Adrenal gland (tissue), 12 donors: ENCODE results near the gene ITPKC. TPM values are rescaled to one million over a fixed set of nuclear protein-coding genes. Genes with fewer than 3 reads are reported as not detected.
A peak's percentile ranks its signal among the peaks of the same experiment; 100 is the strongest.

Experiments
- DNase-seq, 7 donors: peaks; one replicate each; pipeline ENCODE4 v3.0.0-alpha.2; 2019 to 2020
- H3K27ac ChIP-seq, 5 donors: fragments of 200-600 bp; sonication (generic) in 4 of 5; 1 replicate in 3 of 5; 2 replicates in 2 of 5; pipeline versions ENCODE4 v1.5.1 to v1.8.0; 2016 to 2020; ENCODE audit warnings: mild to moderate bottlenecking in 1 of 5
- H3K27me3 ChIP-seq: fragments of 200-600 bp; 2 replicates; pipeline ENCODE4 v1.8.0; 2021
- H3K36me3 ChIP-seq, 2 donors: fragments of 200-600 bp; replicated peaks in 1 of 2; 1 replicate in 1 of 2; 2 replicates in 1 of 2; pipeline versions ENCODE4 v1.5.1 to v1.8.0; 2018 to 2022
- H3K4me1 ChIP-seq, 2 donors: fragments of 200-600 bp; replicated peaks in 1 of 2; 1 replicate in 1 of 2; 2 replicates in 1 of 2; pipeline versions ENCODE4 v1.5.1 to v1.8.0; 2018 to 2021
- H3K4me3 ChIP-seq, 4 donors: fragments of 200-600 bp; sonication (generic) in 3 of 4; one replicate each; pipeline ENCODE4 v1.5.1; 2016 to 2018
- H3K9me3 ChIP-seq, 3 donors: fragments of 200-600 bp; sonication (generic) in 1 of 3; replicated peaks in 1 of 3; 1 replicate in 2 of 3; 2 replicates in 1 of 3; pipeline versions ENCODE4 v1.5.1 to v1.8.0; 2016 to 2021
- POLR2A ChIP-seq, 2 donors: fragments of 450-650 bp; IDR thresholded peaks; one replicate each; pipeline ENCODE4 v1.6.1; 2017; ENCODE audit warnings: antibody characterized with exemption in 2 of 2, mild to moderate bottlenecking in 2 of 2, moderate library complexity in 1 of 2
- WGBS, 4 donors: extraction: QIAGEN DNeasy Blood & Tissue Kit in 2 of 4; methylation state at CpG; one replicate each; pipeline versions ENCODE4 v1.1.5 to v1.1.7; 2013 to 2017; 5-methylcytosine and 5-hydroxymethylcytosine counted together
- intact Hi-C, 2 donors: fragments of 100-400 bp; cut with DNase I; formaldehyde crosslinking; loops; one replicate each; pipeline versions ENCODE4 v1.14.1 to v1.15.0; 2022 to 2023
- polyA plus RNA-seq, 3 donors: library from polyadenylated mRNA; stranded (reverse); fragments of 200-250 nt in 2 of 3; fragments of 350-450 nt in 1 of 3; fragmentation: Illumina TruSeq in 1 of 3; extraction: RNeasy Lipid Tissue Mini Kit (QIAGEN cat#74804) in 1 of 3; gene quantifications; one replicate each; pipeline ENCODE4 v1.2.3, GENCODE V29; 2013 to 2014
- total RNA-seq, 9 donors: library from RNA; depleted of rRNA in 4 of 9; stranded (reverse); fragments of >200 nt in 4 of 9; fragments of 120-200 nt in 1 of 9; fragmentation: NEBNext Ultra II Directional in 1 of 9; extraction: Animal tissue kit (Norgen Biotek cat#: 25700) in 1 of 9; gene quantifications; one replicate each; pipeline versions ENCODE4 v1.1.0 to v1.2.4, GENCODE V29; 2013 to 2023
- TF ChIP-seq, protein P1 (sequence below), 6 experiments: fragments of 450-650 bp in 4 of 6; fragments of 200-600 bp in 2 of 6; sonication (generic) in 1 of 6; IDR thresholded peaks; 1 replicate in 5 of 6; 2 replicates in 1 of 6; pipeline versions ENCODE4 v1.5.1 to v1.8.0; 2016 to 2021; ENCODE audit warnings: antibody characterized with exemption in 6 of 6, mild to moderate bottlenecking in 2 of 6, moderate library complexity in 1 of 6
- donor health status: healthy with polysubstance abuse.
- donor health status: Bipolar disorder and iron deficiency.
- donor health status: DM: yes; HTN: yes; CAD: no.
- donor health status: DM: no; HTN: no; CAD: no.
- donor health status: DM: no; HTN: no; CAD: no.
- donor health status: DM: yes; HTN: yes; CAD: no.

Gene ITPKC
- total and polyA plus RNA-seq, 12 donors = 7.8 to 36.1 (median 22.5) TPM

DNA sequence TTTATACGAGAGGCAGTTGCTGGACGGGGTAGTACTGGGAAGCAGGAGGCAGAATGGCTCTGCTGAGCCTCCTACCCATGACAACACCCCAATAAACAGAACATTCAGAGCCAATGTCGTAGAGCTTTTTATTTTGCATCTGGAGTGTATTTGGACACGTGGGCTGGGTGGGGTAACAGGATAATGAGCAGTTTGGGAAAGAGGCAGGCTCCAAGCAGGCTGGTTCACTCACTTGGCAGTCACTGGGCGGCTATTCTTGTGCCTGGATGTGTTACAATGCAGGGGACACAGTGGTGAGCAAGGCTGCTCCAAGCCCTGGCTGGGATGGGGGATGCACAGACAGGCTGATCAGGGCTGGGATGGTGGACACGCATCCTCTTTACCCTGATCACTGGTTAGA is 23.8 kb downstream of the ITPKC start:
- WGBS, 4 donors = 70 to 90% (median 87%) methylated on average over 5 to 6 of the region's 6 CpGs
- intact Hi-C loops = no loop called here
- Histone ChIP-seq H3K4me1 (peaks cover 0 to 10% of the 10 kb centered on the region in 2 donors), H3K36me3 (peaks cover 0 to 49% of the 10 kb centered on the region in 2 donors), H3K27me3 (no peaks in the 10 kb centered on the region), H3K27ac (peak overlapping the region in 1 of 5 donors; percentile 3), H3K9me3 (no peaks in the 10 kb centered on the region), H3K4me3 (no peak overlapping the region)
- DNase-seq = no peak
- no peak for TF ChIP-seq POLR2A (IDR thresholded peaks at IDR 0.05)
- TF ChIP-seq, protein P1, sequence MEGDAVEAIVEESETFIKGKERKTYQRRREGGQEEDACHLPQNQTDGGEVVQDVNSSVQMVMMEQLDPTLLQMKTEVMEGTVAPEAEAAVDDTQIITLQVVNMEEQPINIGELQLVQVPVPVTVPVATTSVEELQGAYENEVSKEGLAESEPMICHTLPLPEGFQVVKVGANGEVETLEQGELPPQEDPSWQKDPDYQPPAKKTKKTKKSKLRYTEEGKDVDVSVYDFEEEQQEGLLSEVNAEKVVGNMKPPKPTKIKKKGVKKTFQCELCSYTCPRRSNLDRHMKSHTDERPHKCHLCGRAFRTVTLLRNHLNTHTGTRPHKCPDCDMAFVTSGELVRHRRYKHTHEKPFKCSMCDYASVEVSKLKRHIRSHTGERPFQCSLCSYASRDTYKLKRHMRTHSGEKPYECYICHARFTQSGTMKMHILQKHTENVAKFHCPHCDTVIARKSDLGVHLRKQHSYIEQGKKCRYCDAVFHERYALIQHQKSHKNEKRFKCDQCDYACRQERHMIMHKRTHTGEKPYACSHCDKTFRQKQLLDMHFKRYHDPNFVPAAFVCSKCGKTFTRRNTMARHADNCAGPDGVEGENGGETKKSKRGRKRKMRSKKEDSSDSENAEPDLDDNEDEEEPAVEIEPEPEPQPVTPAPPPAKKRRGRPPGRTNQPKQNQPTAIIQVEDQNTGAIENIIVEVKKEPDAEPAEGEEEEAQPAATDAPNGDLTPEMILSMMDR (IDR thresholded peaks at IDR 0.05) = no peak

DNA sequence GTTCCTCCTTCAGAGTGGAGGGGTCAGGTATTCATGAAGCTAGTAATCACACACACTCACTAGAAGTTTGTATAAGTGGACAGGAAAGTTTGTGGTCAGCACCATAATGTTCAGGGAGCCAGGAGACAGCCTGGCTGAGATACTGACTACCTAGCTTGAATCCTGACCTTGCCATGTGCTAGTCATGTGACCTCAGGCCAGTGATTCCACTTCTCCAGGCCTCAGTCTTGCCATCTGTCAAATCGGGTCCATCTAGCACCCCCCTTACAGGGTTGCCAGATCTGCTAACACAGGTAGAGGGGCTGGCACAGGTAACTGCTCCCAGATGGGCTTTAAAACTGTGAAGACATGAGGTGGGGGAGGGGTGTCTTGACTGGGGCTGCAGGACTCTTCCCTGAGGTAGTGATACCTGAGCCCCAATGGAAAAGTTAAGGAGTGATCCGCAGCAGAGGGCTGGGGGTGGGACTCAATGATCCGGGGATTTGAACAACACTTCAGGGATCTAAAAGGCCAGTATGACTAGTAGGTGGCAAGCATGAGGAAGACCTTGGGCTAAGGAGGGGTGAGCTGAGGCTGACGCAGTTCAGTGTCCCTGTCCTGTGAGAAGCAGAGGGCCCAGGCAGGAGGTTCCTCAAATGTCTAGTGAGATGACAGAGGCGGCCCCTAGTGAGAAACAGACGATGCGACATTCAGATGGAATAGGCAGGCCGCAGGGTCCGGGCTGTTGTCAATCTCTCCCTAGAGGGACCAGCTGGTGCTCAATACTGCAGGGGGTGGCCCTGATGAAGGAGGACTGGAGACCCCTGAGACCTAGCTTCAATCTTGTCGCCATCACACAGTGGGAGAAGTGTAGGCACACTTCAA is 24.8 kb downstream of the ITPKC start:
- H3K4me3 ChIP-seq = no peak overlapping the region
- peaks cover 0 to 12% of the 10 kb centered on the region in 2 donors for H3K4me1 ChIP-seq
- 73 to 83% (median 77%) methylated on average over 9 to 10 of the region's 10 CpGs for WGBS, 4 donors
- peak in 2 of 7 donors; percentile 43 to 62 for DNase-seq
- intact Hi-C loops = no loop called here
- H3K27me3 ChIP-seq = no peaks in the 10 kb centered on the region
- H3K9me3 ChIP-seq = no peaks in the 10 kb centered on the region
- peak overlapping the region in 1 of 5 donors; percentile 55 for H3K27ac ChIP-seq
- peaks cover 0 to 40% of the 10 kb centered on the region in 2 donors for H3K36me3 ChIP-seq
- no peak for TF ChIP-seq POLR2A (IDR thresholded peaks at IDR 0.05)
- TF ChIP-seq, protein P1 (IDR thresholded peaks at IDR 0.05) = no peak

DNA sequence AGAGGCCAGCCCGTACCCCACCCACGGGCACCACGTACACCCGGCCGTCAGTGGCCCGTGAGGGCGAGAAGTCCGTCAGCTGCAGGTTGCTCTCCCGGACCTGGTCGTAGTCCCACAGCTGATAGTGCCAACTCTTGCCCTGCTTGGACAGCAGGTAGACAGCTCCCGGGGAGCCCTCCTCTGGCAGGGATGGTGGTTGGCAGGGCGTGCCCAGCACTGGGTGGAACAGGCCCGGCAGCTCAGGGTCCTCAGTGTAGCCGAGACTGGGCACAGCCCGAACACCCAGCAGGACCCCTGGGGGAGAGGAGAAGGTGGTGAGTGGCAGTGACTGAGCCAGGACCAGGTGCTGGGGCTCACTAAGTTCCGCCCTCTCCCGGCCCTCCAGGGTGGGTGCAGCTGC is 25.6 kb downstream of the ITPKC start:
- H3K27me3 ChIP-seq = no peaks in the 10 kb centered on the region
- TF ChIP-seq, protein P1 (IDR thresholded peaks at IDR 0.05) = no peak
- no peak for TF ChIP-seq POLR2A (IDR thresholded peaks at IDR 0.05)
- H3K9me3 ChIP-seq = no peaks in the 10 kb centered on the region
- H3K27ac ChIP-seq = no peak overlapping the region
- H3K4me3 ChIP-seq = no peak overlapping the region
- intact Hi-C loops = no loop called here
- peaks cover 0 to 12% of the 10 kb centered on the region in 2 donors for H3K4me1 ChIP-seq
- 87 to 95% (median 89%) methylated on average over 7 to 17 of the region's 17 CpGs; no CpG with 5 or more reads in 1 of the 4 donors for WGBS, 4 donors
- peak in 1 of 7 donors; percentile 11 for DNase-seq
- peaks cover 0 to 33% of the 10 kb centered on the region in 2 donors for H3K36me3 ChIP-seq

DNA sequence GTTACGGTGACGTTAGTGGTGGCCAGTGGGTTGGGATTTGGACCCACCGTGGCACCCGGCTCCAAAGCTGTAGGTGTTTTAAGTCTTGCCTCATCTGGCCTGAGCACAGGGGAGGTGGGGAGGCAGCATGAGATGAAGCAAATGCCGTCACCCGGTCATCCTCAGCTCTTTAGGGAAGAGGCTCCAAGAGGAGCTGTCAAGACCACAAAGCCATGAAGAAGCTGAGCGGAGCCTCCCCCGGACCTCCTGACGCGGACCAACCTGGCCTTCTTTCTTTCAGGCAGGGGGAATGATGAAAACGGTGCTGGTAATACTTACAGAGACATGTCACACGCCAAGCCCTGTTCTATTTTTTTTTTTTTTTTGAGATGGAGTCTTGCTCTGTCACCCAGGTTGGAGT is 26.0 kb downstream of the ITPKC start:
- Histone ChIP-seq H3K9me3 (no peaks in the 10 kb centered on the region), H3K36me3 (peaks cover 0 to 28% of the 10 kb centered on the region in 2 donors), H3K4me1 (peaks cover 0 to 12% of the 10 kb centered on the region in 2 donors), H3K27ac (no peak overlapping the region), H3K27me3 (no peaks in the 10 kb centered on the region), H3K4me3 (no peak overlapping the region)
- 92 to 97% (median 96%) methylated on average over 9 to 12 of the region's 12 CpGs for WGBS, 4 donors
- no peak for DNase-seq
- TF ChIP-seq, protein P1 (IDR thresholded peaks at IDR 0.05) = no peak
- no peak for TF ChIP-seq POLR2A (IDR thresholded peaks at IDR 0.05)
- intact Hi-C loops = no loop called here
